K562 (cell line): ENCODE data around the gene AKAP13. TPM values are rescaled to one million over a fixed set of nuclear protein-coding genes. Genes with fewer than 3 reads are reported as not detected.

Source experiments
- ATAC-seq: fragments of 200-7000 bp; cut with Tn5 transposase; 3 replicates; pipeline ENCODE4 v1.9.1; 2020; ENCODE audit warnings: moderate library complexity
- BruUV-seq: library from RNA; stranded (reverse); fragments of 400-500 nt; replicated peaks from 2 replicates; lab custom pipeline; 2021; lab: Mats Ljungman, UMichigan
- CTCF ChIA-PET: fragments of 300-600 bp; formaldehyde crosslinking; extraction: SDS; loops from one replicate; lab custom pipeline; 2021; ENCODE audit warnings: low intra/inter-chr PET ratio; lab: Yijun Ruan, JAX
- POLR2A ChIA-PET: fragments of 300-600, 350-650 bp; sonication (Branson Sonifier 250); formaldehyde crosslinking; extraction: SDS; loops from one replicate; lab custom pipeline; 2021; ENCODE audit warnings: antibody characterized with exemption, inconsistent platforms; lab: Yijun Ruan, JAX
- DNase-seq, 4 experiments: peaks; one replicate each; pipeline versions ENCODE4 v3.0.0 to v3.0.0-alpha.2; 2011 to 2018; ENCODE audit warnings: low spot score in 3 of 4, mixed read lengths in 3 of 4; ENCODE audit errors: extremely low read depth in 1 of 4
- FAIRE-seq: peaks from 2 replicates; lab custom pipeline; 2011; peaks lifted over from hg19 to GRCh38; lab: Jason Lieb, UNC
- H2AFZ ChIP-seq: 2 replicates; pipeline ENCODE4 v1.6.0; 2011; ENCODE audit warnings: low read depth, low read length, control low read depth, inconsistent platforms
- H3K27ac ChIP-seq: fragments of 200-600 bp; 3 replicates; pipeline ENCODE4 v1.8.0; 2011; ENCODE audit warnings: low read depth, mild to moderate bottlenecking, control low read depth, inconsistent platforms, low read length, moderate library complexity, mixed read lengths; ENCODE audit errors: extremely low read depth
- H3K27me3 ChIP-seq, 2 experiments: fragments of 300-600 bp in 1 of 2; 2 replicates in 1 of 2; 3 replicates in 1 of 2; pipeline versions ENCODE4 v1.6.0 to v1.8.0; 2011; ENCODE audit warnings: inconsistent platforms in 2 of 2, low read length in 2 of 2, mild to moderate bottlenecking in 1 of 2, mixed read lengths in 1 of 2, moderate library complexity in 1 of 2; ENCODE audit not compliant: control insufficient read depth in 2 of 2, insufficient read depth in 2 of 2
- H3K36me3 ChIP-seq: fragments of 300-600 bp; 3 replicates; pipeline ENCODE4 v1.8.0; 2011; ENCODE audit warnings: mild to moderate bottlenecking, low read length, inconsistent platforms; ENCODE audit not compliant: control insufficient read depth, insufficient read depth
- H3K4me1 ChIP-seq, 2 experiments: fragments of 200-600 bp in 1 of 2; replicated peaks in 1 of 2; 2 replicates in 1 of 2; 3 replicates in 1 of 2; pipeline versions ENCODE4 v1.5.1 to v1.8.0; 2011; ENCODE audit warnings: inconsistent platforms in 2 of 2, low read length in 2 of 2, mild to moderate bottlenecking in 1 of 2, mixed read lengths in 1 of 2, moderate library complexity in 1 of 2; ENCODE audit not compliant: control insufficient read depth in 2 of 2, insufficient read depth in 2 of 2
- H3K4me2 ChIP-seq: 2 replicates; pipeline ENCODE4 v1.6.1; 2011; ENCODE audit warnings: low read length, control low read depth, inconsistent platforms, mixed read lengths; ENCODE audit not compliant: insufficient read depth
- H3K4me3 ChIP-seq: fragments of 200-600 bp; sonication (generic), shearing (Covaris generic); 2 replicates; pipeline ENCODE4 v1.5.1; 2016; ENCODE audit warnings: control low read depth, inconsistent platforms
- H3K79me2 ChIP-seq: fragments of 200-600 bp; 3 replicates; pipeline ENCODE4 v1.8.0; 2011; ENCODE audit warnings: low read length, inconsistent platforms; ENCODE audit not compliant: control insufficient read depth, insufficient read depth
- H3K9ac ChIP-seq, 2 experiments: 2 replicates each; pipeline versions ENCODE4 v1.6.0 to v1.6.1; 2011; ENCODE audit warnings: low read depth in 2 of 2, low read length in 2 of 2, control low read depth in 1 of 2, inconsistent platforms in 1 of 2, mild to moderate bottlenecking in 1 of 2, mixed read lengths in 1 of 2; ENCODE audit not compliant: insufficient read depth in 1 of 2
- H3K9me1 ChIP-seq: one replicate; pipeline ENCODE4 v1.6.0; 2011; ENCODE audit warnings: inconsistent platforms, mild to moderate bottlenecking, low read length, moderate library complexity; ENCODE audit not compliant: control insufficient read depth, insufficient read depth
- H3K9me3 ChIP-seq: replicated peaks from 2 replicates; pipeline ENCODE4 v1.5.1; 2011; ENCODE audit warnings: low read depth, low read length, inconsistent platforms; ENCODE audit not compliant: control insufficient read depth, insufficient read depth
- H4K20me1 ChIP-seq: replicated peaks from 2 replicates; pipeline ENCODE4 v1.6.1; 2011; ENCODE audit warnings: low read length, inconsistent platforms, mixed read lengths; ENCODE audit not compliant: control insufficient read depth, insufficient read depth
- ZEB2 ChIP-seq: fragments of 450-650 bp; IDR thresholded peaks from 2 replicates; pipeline ENCODE4 v1.6.1; 2016
- ZNF551 ChIP-seq: fragments of 250-450 bp; sonication (Bioruptor Pico); IDR thresholded peaks from 2 replicates; pipeline ENCODE4 v1.5.0; 2021; ENCODE audit warnings: mild to moderate bottlenecking, moderate library complexity
- ZNF561 ChIP-seq: fragments of 450-650 bp; formaldehyde crosslinking; conservative IDR thresholded peaks from 2 replicates; pipeline ENCODE4 v1.4.0; 2020; ENCODE audit warnings: mild to moderate bottlenecking, moderate library complexity
- ZNF639 ChIP-seq, 2 experiments: fragments of 200-800 bp in 1 of 2; sonication (Bioruptor generic) in 1 of 2; sonication (generic) in 1 of 2; formaldehyde crosslinking in 1 of 2; IDR thresholded peaks in 1 of 2; conservative IDR thresholded peaks in 1 of 2; 2 replicates each; pipeline versions ENCODE4 v1.5.0 to v1.6.1; 2016 to 2020; ENCODE audit warnings: missing compliant biosample characterization in 1 of 2, missing genetic modification characterization in 1 of 2, missing genetic modification reagents in 1 of 2
- ZNF655 ChIP-seq: fragments of 250-450 bp; sonication (Bioruptor Pico); IDR thresholded peaks from 2 replicates; pipeline ENCODE4 v1.5.0; 2021
- WGBS: fragments of 100-300 bp; shearing (Covaris generic); methylation state at CpG from one replicate; pipeline ENCODE4 v1.1.6; 2016; ENCODE audit warnings: low coverage, mixed read lengths; ENCODE audit not compliant: insufficient coverage; ENCODE audit errors: missing lambda C conversion rate; 5-methylcytosine and 5-hydroxymethylcytosine counted together
- in situ Hi-C: fragments of 300-500 bp; cut with MboI; formaldehyde crosslinking; loops from 4 replicates; pipeline ENCODE4 v1.15.0; 2018; ENCODE audit warnings: inconsistent platforms, mixed read lengths
- intact Hi-C: fragments of 100-400 bp; cut with micrococcal nuclease; formaldehyde crosslinking; loops from 2 replicates; pipeline ENCODE4 v1.14.2; 2022
- polyA plus RNA-seq, 8 experiments: library from polyadenylated mRNA; depleted of rRNA in 4 of 8; stranded (reverse) in 5 of 8; unstranded in 3 of 8; fragments of >200 nt; fragmentation: Nextera tagmentation in 2 of 8; fragmentation: Illumina TruSeq in 1 of 8; extraction: Ambion mirVana in 2 of 8; extraction: Trizol in 1 of 8; gene quantifications; 2 replicates each; pipeline versions ENCODE4 v1.2.1 to v1.2.3, GENCODE V29; 2011 to 2014; ENCODE audit warnings: inconsistent platforms in 1 of 8, missing spikeins in 1 of 8
- total RNA-seq, 7 experiments: library from RNA; depleted of rRNA in 6 of 7; stranded (reverse); fragments of >200 nt in 6 of 7; fragmentation: Illumina TruSeq in 2 of 7; extraction: Trizol in 2 of 7; gene quantifications; 2 replicates each; pipeline versions ENCODE4 v1.2.1 to v1.2.3, GENCODE V29; 2011 to 2021; ENCODE audit warnings: low replicate concordance in 1 of 7

AKAP13 gene
- total and polyA plus RNA-seq, 9 of the 15 experiments (the other 6 are each of a cell fraction or from before 2014, with no cell fraction given): 0.03 to 1.7 (median 0.42) TPM

GRCh38 chr15:85795337-85796305 lies 415.2 kb downstream of the AKAP13 start:
- no peak overlapping the region for H3K9ac ChIP-seq
- no peaks in the 10 kb centered on the region for H3K9me1 ChIP-seq
- no peak for DNase-seq
- peaks cover 8 to 28% of the 10 kb centered on the region in 2 experiments; a peak in 4 of 5 replicates for H3K27me3 ChIP-seq
- H3K27ac ChIP-seq: no peak overlapping the region
- H3K4me2 ChIP-seq: peak overlapping the region; percentile 60
- ChIA-PET CTCF (no interaction called here), POLR2A (no interaction called here)
- no peak for ATAC-seq
- H2AFZ ChIP-seq: peak overlapping the region; percentile 65; the same call in 1 of the 2 replicates
- FAIRE-seq: no peak
- in situ Hi-C loops: no loop called here
- BruUV-seq: no TSS peak
- H4K20me1 ChIP-seq: 0 out of 2 replicates have a peak, but pooled peaks cover 7% of the 10 kb centered on the region
- no peaks in the 10 kb centered on the region for H3K9me3 ChIP-seq
- intact Hi-C loops: no loop called here
- peaks cover 0 to 9% of the 10 kb centered on the region in 2 experiments; a peak in 2 of 5 replicates for H3K4me1 ChIP-seq
- WGBS: 18% methylated on average over 15 of the region's 15 CpGs
- H3K79me2 ChIP-seq: no peaks in the 10 kb centered on the region
- no peaks in the 10 kb centered on the region for H3K36me3 ChIP-seq
- H3K4me3 ChIP-seq: no peak overlapping the region
- TF ChIP-seq ZEB2 (no peak), ZNF655 (CRISPR knock-in tag) (no peak), ZNF561 (CRISPR knock-in tag) (no peak), ZNF551 (CRISPR knock-in tag) (no peak), ZNF639 (CRISPR knock-in tag; conservative IDR thresholded peaks at IDR 0.05 in 1 of 2, IDR thresholded peaks at IDR 0.05 in 1 of 2) (no peak)
